Measurements from ENCODE around the gene LYST. TPM values are rescaled to one million over a fixed set of nuclear protein-coding genes. Genes with fewer than 3 reads are reported as not detected.

The LYST gene
- total and polyA plus RNA-seq, 7 donors, result 6.6 to 53.2 (median 21.9) TPM

GRCh38 chr1:235739631-235740030, 127.1 kb downstream of the LYST start:
- Histone ChIP-seq H3K36me3 (peaks cover 3 to 69% (median 9%) of the 10 kb centered on the region in 4 donors), H3K27me3 (no peaks in the 10 kb centered on the region), H3K4me3 (no peak overlapping the region), H3K27ac (no peak overlapping the region), H3K4me1 (peaks cover 0 to 3% (median 0%) of the 10 kb centered on the region in 4 donors), H3K9me3 (no peaks in the 10 kb centered on the region)
- WGBS, 2 donors, result 82 to 86% methylated on average over 6 of the region's 6 CpGs
- DNase-seq, result no peak
- intact Hi-C loops (cut with DNase I), result no loop called here
- TF ChIP-seq POLR2A (IDR thresholded peaks at IDR 0.05) (no peak), CTCF (IDR thresholded peaks at IDR 0.05) (no peak), EP300 (IDR thresholded peaks at IDR 0.05) (no peak), POLR2AphosphoS5 (IDR thresholded peaks at IDR 0.05) (no peak)

- 13 to 65% methylated on average over 1 of the region's 1 CpG for WGBS, 2 donors
- H3K4me1 ChIP-seq, result peaks cover 0 to 3% (median 0%) of the 10 kb centered on the region in 4 donors
- no peak for TF ChIP-seq POLR2AphosphoS5 (IDR thresholded peaks at IDR 0.05)
- no peak for TF ChIP-seq CTCF (IDR thresholded peaks at IDR 0.05)
- TF ChIP-seq EP300 (IDR thresholded peaks at IDR 0.05), result no peak
- no peak for TF ChIP-seq POLR2A (IDR thresholded peaks at IDR 0.05)
- no peaks in the 10 kb centered on the region for H3K27me3 ChIP-seq
- no peak for DNase-seq
- H3K4me3 ChIP-seq, result no peak overlapping the region
- peaks cover 3 to 65% (median 9%) of the 10 kb centered on the region in 4 donors for H3K36me3 ChIP-seq
- intact Hi-C loops (cut with DNase I), result no loop called here
- no peaks in the 10 kb centered on the region for H3K9me3 ChIP-seq
- H3K27ac ChIP-seq, result no peak overlapping the region
Observed at GRCh38 chr1:235739124-235739523, 127.6 kb downstream of the LYST start.

GRCh38 chr1:235737751-235738150, 129.0 kb downstream of the LYST start:
- Histone ChIP-seq H3K27ac (no peak overlapping the region), H3K27me3 (no peaks in the 10 kb centered on the region), H3K4me1 (peaks cover 0 to 3% (median 0%) of the 10 kb centered on the region in 4 donors), H3K4me3 (no peak overlapping the region), H3K36me3 (peaks cover 0 to 64% (median 4%) of the 10 kb centered on the region in 4 donors), H3K9me3 (no peaks in the 10 kb centered on the region)
- intact Hi-C loops (cut with DNase I), result no loop called here
- no peak for TF ChIP-seq CTCF (IDR thresholded peaks at IDR 0.05)
- no peak for TF ChIP-seq EP300 (IDR thresholded peaks at IDR 0.05)
- no peak for TF ChIP-seq POLR2A (IDR thresholded peaks at IDR 0.05)
- no peak for TF ChIP-seq POLR2AphosphoS5 (IDR thresholded peaks at IDR 0.05)
- 94 to 98% methylated on average over 13 of the region's 13 CpGs for WGBS, 2 donors
- no peak for DNase-seq

- H3K27me3 ChIP-seq, result no peaks in the 10 kb centered on the region
- H3K4me1 ChIP-seq, result peaks cover 0 to 3% (median 0%) of the 10 kb centered on the region in 4 donors
- TF ChIP-seq POLR2AphosphoS5 (IDR thresholded peaks at IDR 0.05) (no peak), POLR2A (IDR thresholded peaks at IDR 0.05) (no peak), CTCF (IDR thresholded peaks at IDR 0.05) (no peak), EP300 (IDR thresholded peaks at IDR 0.05) (no peak)
- no peak overlapping the region for H3K4me3 ChIP-seq
- intact Hi-C loops (cut with DNase I), result no loop called here
- DNase-seq, result no peak
- peaks cover 0 to 55% (median 0%) of the 10 kb centered on the region in 4 donors for H3K36me3 ChIP-seq
- no peak overlapping the region for H3K27ac ChIP-seq
- H3K9me3 ChIP-seq, result no peaks in the 10 kb centered on the region
Observed at GRCh38 chr1:235736263-235736662, 130.4 kb downstream of the LYST start.

GRCh38 chr1:235735621-235736020, 131.1 kb downstream of the LYST start:
- no peak overlapping the region for H3K27ac ChIP-seq
- no peaks in the 10 kb centered on the region for H3K27me3 ChIP-seq
- no peak for DNase-seq
- H3K4me1 ChIP-seq, result peaks cover 0 to 3% (median 0%) of the 10 kb centered on the region in 4 donors
- no peaks in the 10 kb centered on the region for H3K9me3 ChIP-seq
- H3K4me3 ChIP-seq, result no peak overlapping the region
- 88 to 94% methylated on average over 2 of the region's 2 CpGs for WGBS, 2 donors
- TF ChIP-seq POLR2A (IDR thresholded peaks at IDR 0.05), result no peak
- TF ChIP-seq CTCF (IDR thresholded peaks at IDR 0.05), result no peak
- no peak for TF ChIP-seq POLR2AphosphoS5 (IDR thresholded peaks at IDR 0.05)
- no peak for TF ChIP-seq EP300 (IDR thresholded peaks at IDR 0.05)
- intact Hi-C loops (cut with DNase I), result no loop called here
- H3K36me3 ChIP-seq, result peaks cover 0 to 53% (median 0%) of the 10 kb centered on the region in 4 donors

Measured in sigmoid colon (tissue), 7 donors.